Duodenal mucosa (tissue), 2 donors: ENCODE results near the gene URGCP.
A peak's percentile ranks its signal among the peaks of the same experiment; 100 is the strongest.

Experiments used
- H3K27ac ChIP-seq: one replicate; pipeline ENCODE4 v1.7.0; 2013; ENCODE audit warnings: low read depth, low read length
- H3K27me3 ChIP-seq, 2 donors: one replicate each; pipeline ENCODE4 v1.7.0; 2013; ENCODE audit warnings: low read length in 2 of 2, control low read depth in 1 of 2; ENCODE audit not compliant: insufficient read depth in 2 of 2, control insufficient read depth in 1 of 2
- H3K36me3 ChIP-seq, 2 donors: one replicate each; pipeline ENCODE4 v1.7.0; 2013; ENCODE audit warnings: low read length in 2 of 2, control low read depth in 1 of 2; ENCODE audit not compliant: insufficient read depth in 2 of 2, control insufficient read depth in 1 of 2
- H3K4me1 ChIP-seq, 2 donors: one replicate each; pipeline ENCODE4 v1.7.0; 2013; ENCODE audit warnings: low read length in 2 of 2, control low read depth in 1 of 2; ENCODE audit not compliant: insufficient read depth in 2 of 2, control insufficient read depth in 1 of 2
- H3K4me3 ChIP-seq, 2 donors: one replicate each; pipeline ENCODE4 v1.7.0; 2013; ENCODE audit warnings: low read length in 2 of 2, low read depth in 1 of 2
- H3K9ac ChIP-seq, 2 donors: one replicate each; pipeline ENCODE4 v1.7.0; 2013; ENCODE audit warnings: low read length in 2 of 2, low read depth in 1 of 2
- H3K9me3 ChIP-seq, 2 donors: one replicate each; pipeline ENCODE4 v1.7.0; 2013; ENCODE audit warnings: low read length in 2 of 2, control low read depth in 1 of 2; ENCODE audit not compliant: control insufficient read depth in 1 of 2

Gene URGCP, protein sequence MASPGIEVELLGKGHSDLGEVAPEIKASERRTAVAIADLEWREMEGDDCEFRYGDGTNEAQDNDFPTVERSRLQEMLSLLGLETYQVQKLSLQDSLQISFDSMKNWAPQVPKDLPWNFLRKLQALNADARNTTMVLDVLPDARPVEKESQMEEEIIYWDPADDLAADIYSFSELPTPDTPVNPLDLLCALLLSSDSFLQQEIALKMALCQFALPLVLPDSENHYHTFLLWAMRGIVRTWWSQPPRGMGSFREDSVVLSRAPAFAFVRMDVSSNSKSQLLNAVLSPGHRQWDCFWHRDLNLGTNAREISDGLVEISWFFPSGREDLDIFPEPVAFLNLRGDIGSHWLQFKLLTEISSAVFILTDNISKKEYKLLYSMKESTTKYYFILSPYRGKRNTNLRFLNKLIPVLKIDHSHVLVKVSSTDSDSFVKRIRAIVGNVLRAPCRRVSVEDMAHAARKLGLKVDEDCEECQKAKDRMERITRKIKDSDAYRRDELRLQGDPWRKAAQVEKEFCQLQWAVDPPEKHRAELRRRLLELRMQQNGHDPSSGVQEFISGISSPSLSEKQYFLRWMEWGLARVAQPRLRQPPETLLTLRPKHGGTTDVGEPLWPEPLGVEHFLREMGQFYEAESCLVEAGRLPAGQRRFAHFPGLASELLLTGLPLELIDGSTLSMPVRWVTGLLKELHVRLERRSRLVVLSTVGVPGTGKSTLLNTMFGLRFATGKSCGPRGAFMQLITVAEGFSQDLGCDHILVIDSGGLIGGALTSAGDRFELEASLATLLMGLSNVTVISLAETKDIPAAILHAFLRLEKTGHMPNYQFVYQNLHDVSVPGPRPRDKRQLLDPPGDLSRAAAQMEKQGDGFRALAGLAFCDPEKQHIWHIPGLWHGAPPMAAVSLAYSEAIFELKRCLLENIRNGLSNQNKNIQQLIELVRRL

DNA sequence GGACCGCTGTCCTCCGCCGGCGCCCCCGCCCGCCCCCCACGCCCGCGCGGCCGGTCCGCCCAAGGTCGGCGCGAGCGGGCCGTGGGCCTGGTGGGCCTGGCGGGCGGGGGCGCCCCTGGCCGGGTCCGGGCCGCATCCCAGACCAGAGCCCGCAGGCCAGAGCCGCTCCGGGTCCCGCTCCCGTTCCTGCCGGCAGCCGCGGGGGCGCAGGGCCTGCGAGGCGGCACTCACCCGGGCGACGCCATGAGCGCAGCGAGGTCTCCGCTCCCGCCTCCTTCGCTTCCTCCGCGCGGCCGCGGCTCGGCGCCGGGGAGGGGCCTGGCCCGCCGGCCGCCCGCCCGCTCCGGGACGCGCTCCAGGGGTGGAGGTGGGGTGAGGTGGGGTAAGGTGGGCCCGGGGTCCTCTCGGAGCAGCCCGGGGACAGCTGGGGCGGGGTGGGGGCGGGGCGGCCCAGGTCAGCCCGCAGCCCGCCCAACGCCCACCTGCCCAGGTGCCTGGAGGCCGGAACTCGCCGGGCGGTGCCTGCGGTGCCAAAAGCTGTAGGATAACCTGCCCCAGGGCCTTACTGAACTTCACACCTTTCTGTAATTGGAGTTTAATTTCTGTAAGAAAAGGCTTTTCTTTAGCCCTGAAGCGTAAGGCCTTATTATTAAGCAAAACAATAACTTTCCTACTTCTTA is at the start of gene URGCP:
Gene URGCP, minus strand, starts transcription at position 266 of the 680 bp plus-strand sequence. Its CDS starts 21 bp downstream, at position 245.
- no peaks in the 10 kb centered on the region for H3K27me3 ChIP-seq
- peak within 1 kb of the TSS; percentile 90 to 92 for H3K9ac ChIP-seq
- H3K4me3 ChIP-seq = peak within 1 kb of the TSS; percentile 86
- peaks cover 0 to 26% of the 10 kb centered on the region in 2 donors for H3K4me1 ChIP-seq
- peaks cover 0 to 8% of the 10 kb centered on the region in 2 donors for H3K36me3 ChIP-seq
- peak within 1 kb of the TSS; percentile 81 for H3K27ac ChIP-seq
- no peaks in the 10 kb centered on the region for H3K9me3 ChIP-seq

DNA sequence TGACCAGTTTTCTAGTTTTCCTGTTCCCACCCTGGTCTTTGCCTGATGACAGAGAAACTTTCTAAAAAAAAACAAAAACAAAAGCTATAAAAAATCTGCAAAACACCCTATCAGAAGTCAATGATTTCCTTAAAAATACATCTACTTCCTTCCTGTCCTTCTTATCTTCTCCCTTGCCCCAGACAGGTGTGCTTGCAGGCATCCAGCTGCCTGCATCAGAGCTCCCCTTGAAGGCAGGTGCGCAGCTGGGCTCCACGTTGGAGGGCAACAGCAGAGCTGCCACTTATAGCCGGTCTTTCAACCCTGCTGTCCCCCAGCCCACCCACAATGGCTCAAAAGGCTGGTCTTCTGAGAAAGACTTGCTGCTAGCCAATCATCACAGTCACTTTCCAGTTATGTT is 49.6 kb upstream of the URGCP start:
- Histone ChIP-seq H3K27me3 (no peaks in the 10 kb centered on the region), H3K4me3 (no peak overlapping the region), H3K9ac (no peak overlapping the region), H3K27ac (no peak overlapping the region), H3K9me3 (no peaks in the 10 kb centered on the region), H3K4me1 (no peaks in the 10 kb centered on the region), H3K36me3 (peaks cover 0 to 21% of the 10 kb centered on the region in 2 donors)

DNA sequence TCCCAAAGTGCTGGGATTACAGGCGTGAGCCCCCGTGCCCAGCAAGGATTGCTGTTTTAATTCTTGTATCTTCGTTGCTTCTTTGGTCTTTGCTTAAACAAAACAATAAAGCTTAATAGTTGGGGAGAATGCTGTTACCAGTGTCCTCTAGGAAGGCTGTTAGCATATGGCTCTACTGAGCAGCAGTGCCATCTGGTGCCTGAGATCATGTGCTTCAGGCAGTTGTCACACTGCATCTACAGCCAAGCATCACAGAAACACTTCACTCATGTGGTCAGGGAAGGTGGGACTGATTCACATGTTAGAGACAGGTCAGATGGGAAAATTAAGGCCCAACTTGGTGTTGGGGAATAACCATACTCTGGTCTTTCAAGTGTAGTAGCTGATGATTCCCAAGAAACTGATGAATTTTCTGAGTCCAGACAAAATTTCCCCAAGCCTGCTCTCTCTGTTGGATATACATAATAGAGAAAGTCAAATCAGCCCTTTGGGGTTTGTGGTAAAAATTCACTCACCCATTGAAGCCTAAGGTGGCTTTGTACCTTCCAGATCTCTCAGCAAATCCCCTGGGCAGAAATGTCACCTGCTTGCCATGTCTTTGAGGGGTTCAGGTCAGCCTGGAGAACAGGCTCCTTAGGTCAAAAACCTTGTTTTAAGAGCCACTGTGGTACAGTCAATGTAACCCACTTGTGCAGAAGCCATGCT is 48.3 kb upstream of the URGCP start:
- peaks cover 9 to 32% of the 10 kb centered on the region in 2 donors for H3K36me3 ChIP-seq
- H3K9me3 ChIP-seq = no peaks in the 10 kb centered on the region
- H3K27me3 ChIP-seq = no peaks in the 10 kb centered on the region
- H3K4me1 ChIP-seq = no peaks in the 10 kb centered on the region
- H3K4me3 ChIP-seq = no peak overlapping the region
- no peak overlapping the region for H3K27ac ChIP-seq
- H3K9ac ChIP-seq = no peak overlapping the region

DNA sequence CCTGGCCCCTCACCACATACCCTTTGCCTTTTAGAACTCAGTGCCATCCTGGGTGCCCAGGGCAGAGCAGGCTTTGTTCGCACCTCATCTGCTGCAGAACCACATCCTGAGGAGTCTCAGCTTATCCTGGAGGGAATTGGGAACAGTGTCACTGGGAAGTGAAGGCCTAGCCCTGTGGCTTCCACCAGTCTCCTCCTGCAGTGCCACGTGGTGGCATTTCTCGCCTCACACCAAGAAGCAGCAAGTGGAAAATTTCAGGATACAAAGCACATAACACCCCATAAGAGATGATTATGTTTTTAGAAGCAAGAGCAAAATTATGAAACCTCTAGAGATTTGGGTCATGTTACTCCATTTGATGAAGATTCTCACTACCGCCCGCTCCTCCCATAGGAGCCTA is 46.7 kb upstream of the URGCP start:
- Histone ChIP-seq H3K27ac (no peak overlapping the region), H3K4me3 (no peak overlapping the region), H3K4me1 (no peaks in the 10 kb centered on the region), H3K9ac (no peak overlapping the region), H3K27me3 (no peaks in the 10 kb centered on the region), H3K9me3 (no peaks in the 10 kb centered on the region), H3K36me3 (peaks cover 9 to 35% of the 10 kb centered on the region in 2 donors)

DNA sequence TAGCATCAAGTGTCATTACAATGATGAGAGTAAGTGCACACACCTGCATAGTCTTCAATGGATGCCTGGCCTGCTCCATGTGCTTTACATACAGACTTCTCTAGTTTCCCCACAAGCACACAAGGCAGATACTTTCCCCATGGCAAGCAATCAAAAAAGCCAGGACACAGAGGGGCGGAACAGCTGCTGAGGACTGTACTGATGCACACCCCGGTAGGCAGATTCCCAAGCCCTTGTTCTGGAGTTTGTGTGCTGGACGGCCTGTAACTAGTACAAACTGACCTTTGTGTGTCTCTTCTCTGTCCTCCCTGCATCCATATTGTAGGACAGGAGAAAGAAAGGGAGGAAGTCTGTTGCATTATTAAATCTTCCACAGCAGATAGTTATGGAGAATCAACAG is 45.6 kb upstream of the URGCP start:
- H3K9me3 ChIP-seq = no peaks in the 10 kb centered on the region
- H3K4me1 ChIP-seq = no peaks in the 10 kb centered on the region
- no peak overlapping the region for H3K9ac ChIP-seq
- no peak overlapping the region for H3K4me3 ChIP-seq
- no peaks in the 10 kb centered on the region for H3K27me3 ChIP-seq
- H3K27ac ChIP-seq = no peak overlapping the region
- peaks cover 9 to 35% of the 10 kb centered on the region in 2 donors for H3K36me3 ChIP-seq

DNA sequence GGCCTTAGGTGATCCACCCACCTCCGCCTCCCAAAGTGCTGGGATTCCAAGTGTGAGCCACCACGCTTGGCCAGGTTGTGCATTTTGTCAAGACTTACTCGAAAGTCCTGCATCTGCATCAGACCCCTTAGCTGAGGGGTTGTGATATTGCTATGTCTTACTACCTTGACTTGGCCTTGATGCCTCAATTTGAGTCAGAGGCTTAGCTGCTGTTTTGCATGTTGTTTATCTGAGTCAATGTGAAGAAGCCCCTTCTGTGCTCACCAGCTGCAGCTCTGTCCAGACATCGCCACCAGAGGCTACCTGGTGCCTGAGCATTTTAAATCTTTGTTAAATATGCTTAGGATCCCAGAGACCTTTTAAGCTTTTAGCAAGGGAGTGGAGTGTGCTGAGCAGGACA is 37.9 kb upstream of the URGCP start:
- Histone ChIP-seq H3K36me3 (peaks cover 0 to under 1% of the 10 kb centered on the region in 2 donors), H3K27me3 (no peaks in the 10 kb centered on the region), H3K9ac (no peak overlapping the region), H3K27ac (no peak overlapping the region), H3K4me1 (peaks cover 11 to 19% of the 10 kb centered on the region in 2 donors), H3K4me3 (no peak overlapping the region), H3K9me3 (no peaks in the 10 kb centered on the region)

DNA sequence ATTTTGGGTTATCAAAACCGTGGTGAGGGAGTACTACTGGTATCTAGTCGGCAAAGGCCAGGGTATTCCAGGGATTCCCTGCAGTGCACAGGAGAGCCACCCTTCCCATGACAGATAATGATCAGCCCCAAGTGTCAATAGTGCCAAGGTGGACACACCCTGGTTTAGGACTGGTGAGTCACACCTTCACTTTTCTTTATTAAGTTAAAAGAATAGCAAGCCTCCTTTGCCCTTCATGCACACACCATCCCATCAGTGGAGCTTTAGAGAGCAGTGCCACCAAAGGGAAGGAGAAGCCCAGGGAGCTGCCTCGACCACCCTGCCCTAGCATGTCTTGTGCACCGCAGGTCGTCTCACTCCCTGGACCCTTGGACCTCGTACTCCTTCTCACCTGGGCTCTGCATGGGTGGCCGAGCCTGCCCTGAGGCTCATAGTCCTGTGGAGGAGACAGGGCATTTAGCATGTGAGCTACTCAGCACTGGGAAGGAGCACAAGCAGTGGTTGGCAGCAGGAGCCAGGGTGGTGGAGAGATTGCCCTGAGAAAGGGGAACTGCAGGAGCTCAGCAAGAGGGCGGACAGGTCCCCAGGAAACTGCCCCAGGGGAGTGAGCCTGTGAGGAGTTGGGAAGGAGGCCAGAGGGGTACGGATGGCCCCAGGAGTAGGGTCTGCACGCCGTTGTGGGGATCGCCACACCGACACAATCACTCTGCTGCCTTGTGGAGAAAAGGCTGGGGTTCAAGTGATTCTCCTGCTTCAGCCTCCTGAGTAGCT is 37.2 kb upstream of the URGCP start:
- Histone ChIP-seq H3K9ac (no peak overlapping the region), H3K27ac (no peak overlapping the region), H3K4me3 (peak overlapping the region in 1 of 2 donors; percentile 19), H3K27me3 (no peaks in the 10 kb centered on the region), H3K36me3 (no peaks in the 10 kb centered on the region), H3K9me3 (no peaks in the 10 kb centered on the region), H3K4me1 (peaks cover 11 to 19% of the 10 kb centered on the region in 2 donors)

DNA sequence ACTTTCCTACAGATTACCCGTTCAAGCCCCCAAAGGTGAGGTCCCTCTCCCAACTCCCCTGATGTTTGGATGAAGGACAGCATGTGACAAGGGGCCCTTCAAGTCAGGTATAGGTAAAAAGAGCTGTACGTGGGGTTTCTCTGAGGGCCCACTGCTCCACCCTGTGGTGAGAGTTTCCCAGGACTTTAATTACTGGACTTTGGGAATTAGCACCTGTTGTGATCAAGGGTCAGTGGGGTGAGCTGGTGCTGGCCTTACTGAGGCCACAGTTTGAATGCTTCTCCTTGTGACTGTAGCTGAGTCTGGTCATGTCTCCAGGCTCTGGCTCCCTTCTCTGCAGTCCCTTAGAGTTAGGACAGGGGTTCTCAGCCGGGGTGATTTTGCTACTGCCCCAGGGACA is 36.6 kb upstream of the URGCP start:
- Histone ChIP-seq H3K9ac (no peak overlapping the region), H3K27me3 (no peaks in the 10 kb centered on the region), H3K36me3 (no peaks in the 10 kb centered on the region), H3K27ac (no peak overlapping the region), H3K4me3 (peak overlapping the region in 1 of 2 donors; percentile 19), H3K9me3 (no peaks in the 10 kb centered on the region), H3K4me1 (peaks cover 11 to 19% of the 10 kb centered on the region in 2 donors)

DNA sequence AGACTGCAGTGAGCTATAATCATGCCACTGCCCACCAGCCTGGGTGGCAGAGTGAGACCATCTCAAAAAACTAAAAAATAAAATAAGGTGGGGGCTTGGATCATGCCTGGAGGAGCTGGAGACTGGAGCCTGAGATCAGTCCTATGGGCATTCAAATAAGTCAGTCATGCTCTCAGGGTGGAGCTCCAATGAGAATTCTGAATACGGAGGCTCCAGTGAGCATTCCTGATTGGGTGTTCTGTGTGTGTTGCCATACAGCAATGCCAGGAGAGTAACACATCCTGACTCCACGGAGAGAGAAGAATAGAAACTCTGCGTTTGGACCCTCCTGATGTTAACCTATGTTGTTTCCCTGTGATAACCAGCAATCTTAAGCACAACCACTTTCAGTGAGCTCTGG is 35.9 kb upstream of the URGCP start:
- no peak overlapping the region for H3K9ac ChIP-seq
- peaks cover 11 to 24% of the 10 kb centered on the region in 2 donors for H3K4me1 ChIP-seq

More for the DNA sequence above, 35.9 kb upstream of the URGCP start:
- no peak overlapping the region for H3K4me3 ChIP-seq
- H3K27ac ChIP-seq = no peak overlapping the region
- H3K9me3 ChIP-seq = no peaks in the 10 kb centered on the region
- H3K27me3 ChIP-seq = no peaks in the 10 kb centered on the region
- no peaks in the 10 kb centered on the region for H3K36me3 ChIP-seq
